Gastroesophageal sphincter (tissue), 4 donors: ENCODE measurements around the gene NR2F2. TPM values are rescaled to one million over a fixed set of nuclear protein-coding genes. Genes with fewer than 3 reads are reported as not detected.

Source experiments
- ATAC-seq: fragments of 150-250 bp; one replicate; pipeline ENCODE4 v1.9.1; 2016; ENCODE audit warnings: mild to moderate bottlenecking, moderate library complexity
- H3K27ac ChIP-seq, 4 donors: fragments of 200-600 bp; sonication (generic) in 3 of 4; 1 replicate in 3 of 4; 2 replicates in 1 of 4; pipeline ENCODE4 v1.5.1; 2016 to 2019
- H3K27me3 ChIP-seq: fragments of 200-600 bp; sonication (generic); one replicate; pipeline ENCODE4 v1.5.1; 2019
- H3K36me3 ChIP-seq, 2 donors: fragments of 200-600 bp; sonication (generic); one replicate each; pipeline ENCODE4 v1.5.1; 2019; ENCODE audit warnings: control low read depth in 1 of 2
- H3K4me1 ChIP-seq, 3 donors: fragments of 200-600 bp; sonication (generic); 1 replicate in 2 of 3; 2 replicates in 1 of 3; pipeline ENCODE4 v1.5.1; 2016 to 2019; ENCODE audit warnings: control low read depth in 2 of 3
- H3K4me3 ChIP-seq, 2 donors: fragments of 200-600 bp; sonication (generic); one replicate each; pipeline ENCODE4 v1.5.1; 2019; ENCODE audit warnings: mild to moderate bottlenecking in 1 of 2, moderate library complexity in 1 of 2
- H3K9me3 ChIP-seq, 3 donors: fragments of 200-600 bp; sonication (generic); one replicate each; pipeline ENCODE4 v1.5.1; 2017 to 2019; ENCODE audit warnings: control low read depth in 2 of 3
- EP300 ChIP-seq: sonication (generic); formaldehyde crosslinking; IDR thresholded peaks from one replicate; pipeline ENCODE4 v1.6.1; 2017; ENCODE audit warnings: antibody characterized with exemption, mild to moderate bottlenecking
- POLR2A ChIP-seq, 2 donors: fragments of 450-650 bp; IDR thresholded peaks; one replicate each; pipeline ENCODE4 v1.6.1; 2017; ENCODE audit warnings: antibody characterized with exemption in 2 of 2, mild to moderate bottlenecking in 2 of 2, moderate library complexity in 1 of 2
- POLR2AphosphoS5 ChIP-seq: sonication (generic); formaldehyde crosslinking; IDR thresholded peaks from one replicate; pipeline ENCODE4 v1.6.1; 2017; ENCODE audit warnings: antibody characterized with exemption
- WGBS, 2 donors: methylation state at CpG; one replicate each; pipeline ENCODE4 v1.1.5; 2018; ENCODE audit warnings: low coverage in 1 of 2; 5-methylcytosine and 5-hydroxymethylcytosine counted together
- total RNA-seq, 4 donors: library from RNA; depleted of rRNA; stranded (reverse); fragments of >200 nt; gene quantifications; one replicate each; pipeline ENCODE4 v1.1.0, GENCODE V29; 2016
- TF ChIP-seq, protein P1 (sequence below), 4 experiments: fragments of 200-600 bp in 2 of 4; fragments of 450-650 bp in 2 of 4; sonication (generic) in 1 of 4; IDR thresholded peaks; one replicate each; pipeline ENCODE4 v1.5.1; 2017 to 2019; ENCODE audit warnings: antibody characterized with exemption in 4 of 4, mild to moderate bottlenecking in 2 of 4, moderate library complexity in 2 of 4

Gene NR2F2
- total RNA-seq, 4 donors from 2014 or later = 82.7 to 126 (median 91.8) TPM

DNA sequence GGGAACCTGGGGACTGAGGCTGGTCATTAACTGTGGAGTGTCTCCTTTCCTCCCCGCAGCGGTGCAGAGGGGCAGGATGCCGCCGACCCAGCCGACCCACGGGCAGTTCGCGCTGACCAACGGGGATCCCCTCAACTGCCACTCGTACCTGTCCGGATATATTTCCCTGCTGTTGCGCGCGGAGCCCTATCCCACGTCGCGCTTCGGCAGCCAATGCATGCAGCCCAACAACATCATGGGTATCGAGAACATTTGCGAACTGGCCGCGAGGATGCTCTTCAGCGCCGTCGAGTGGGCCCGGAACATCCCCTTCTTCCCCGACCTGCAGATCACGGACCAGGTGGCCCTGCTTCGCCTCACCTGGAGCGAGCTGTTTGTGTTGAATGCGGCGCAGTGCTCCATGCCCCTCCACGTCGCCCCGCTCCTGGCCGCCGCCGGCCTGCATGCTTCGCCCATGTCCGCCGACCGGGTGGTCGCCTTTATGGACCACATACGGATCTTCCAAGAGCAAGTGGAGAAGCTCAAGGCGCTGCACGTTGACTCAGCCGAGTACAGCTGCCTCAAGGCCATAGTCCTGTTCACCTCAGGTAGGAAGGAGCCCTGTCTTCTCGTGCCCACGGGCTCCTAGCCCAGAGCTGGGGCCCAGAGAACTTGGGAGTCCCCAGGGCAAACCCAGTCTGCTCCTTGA is 3.7 kb downstream of the NR2F2 start:
- TF ChIP-seq POLR2A (IDR thresholded peaks at IDR 0.05) (peak in 1 of 2 donors; percentile 8), POLR2AphosphoS5 (peak; percentile 2), EP300 (no peak)
- TF ChIP-seq, protein P1, sequence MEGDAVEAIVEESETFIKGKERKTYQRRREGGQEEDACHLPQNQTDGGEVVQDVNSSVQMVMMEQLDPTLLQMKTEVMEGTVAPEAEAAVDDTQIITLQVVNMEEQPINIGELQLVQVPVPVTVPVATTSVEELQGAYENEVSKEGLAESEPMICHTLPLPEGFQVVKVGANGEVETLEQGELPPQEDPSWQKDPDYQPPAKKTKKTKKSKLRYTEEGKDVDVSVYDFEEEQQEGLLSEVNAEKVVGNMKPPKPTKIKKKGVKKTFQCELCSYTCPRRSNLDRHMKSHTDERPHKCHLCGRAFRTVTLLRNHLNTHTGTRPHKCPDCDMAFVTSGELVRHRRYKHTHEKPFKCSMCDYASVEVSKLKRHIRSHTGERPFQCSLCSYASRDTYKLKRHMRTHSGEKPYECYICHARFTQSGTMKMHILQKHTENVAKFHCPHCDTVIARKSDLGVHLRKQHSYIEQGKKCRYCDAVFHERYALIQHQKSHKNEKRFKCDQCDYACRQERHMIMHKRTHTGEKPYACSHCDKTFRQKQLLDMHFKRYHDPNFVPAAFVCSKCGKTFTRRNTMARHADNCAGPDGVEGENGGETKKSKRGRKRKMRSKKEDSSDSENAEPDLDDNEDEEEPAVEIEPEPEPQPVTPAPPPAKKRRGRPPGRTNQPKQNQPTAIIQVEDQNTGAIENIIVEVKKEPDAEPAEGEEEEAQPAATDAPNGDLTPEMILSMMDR (IDR thresholded peaks at IDR 0.05) = no peak
- peaks cover 0 to 10% (median 0%) of the 10 kb centered on the region in 3 donors for H3K4me1 ChIP-seq
- H3K27ac ChIP-seq = peak overlapping the region; percentile 75 to 98 (median 94)
- 0 to 1% methylated on average over 2 to 13 of the region's 49 CpGs for WGBS, 2 donors
- H3K9me3 ChIP-seq = no peaks in the 10 kb centered on the region
- no peaks in the 10 kb centered on the region for H3K27me3 ChIP-seq
- peaks cover 0 to 30% of the 10 kb centered on the region in 2 donors for H3K36me3 ChIP-seq
- ATAC-seq = no peak
- peak overlapping the region; percentile 70 to 87 for H3K4me3 ChIP-seq

DNA sequence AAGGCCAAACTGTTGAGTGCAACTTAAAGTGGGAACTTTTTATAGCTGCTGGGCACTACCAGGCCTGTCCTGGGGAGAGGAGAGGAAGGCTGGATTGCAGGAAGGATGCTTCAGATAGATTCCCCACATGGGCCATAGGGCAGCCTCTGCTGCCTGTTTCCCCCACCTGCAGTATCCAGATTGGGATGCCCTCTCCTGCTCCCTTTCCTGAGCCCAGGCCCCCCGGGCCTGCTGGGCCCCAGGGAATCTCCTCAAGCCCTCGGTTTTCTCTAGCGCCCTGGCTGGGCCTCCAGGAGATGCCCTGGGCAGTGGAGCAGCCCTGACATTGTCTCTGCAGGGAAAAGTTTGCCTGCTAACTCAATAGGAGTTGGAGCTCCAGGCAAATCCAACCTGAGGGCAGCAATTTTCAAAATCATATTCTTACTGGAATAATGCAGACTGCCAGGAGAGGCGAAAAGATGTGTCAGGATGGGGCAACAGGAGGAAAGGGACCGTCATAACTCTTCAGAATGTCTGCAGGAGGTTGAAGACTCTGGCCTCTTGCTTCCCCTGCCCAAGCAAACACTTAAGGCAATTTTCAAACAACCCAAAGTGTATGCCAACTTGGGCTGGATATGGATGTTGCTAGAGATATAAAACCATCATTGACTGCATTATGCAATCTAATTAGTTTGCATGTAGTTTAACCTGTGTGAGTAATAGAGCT is 4.4 kb downstream of the NR2F2 start:
- TF ChIP-seq POLR2A (IDR thresholded peaks at IDR 0.05) (no peak), EP300 (no peak)
- TF ChIP-seq, protein P1 (IDR thresholded peaks at IDR 0.05) = no peak
- peaks cover 0 to 4% (median 0%) of the 10 kb centered on the region in 3 donors for H3K4me1 ChIP-seq
- no peaks in the 10 kb centered on the region for H3K9me3 ChIP-seq
- ATAC-seq = no peak
- peaks cover 0 to 30% of the 10 kb centered on the region in 2 donors for H3K36me3 ChIP-seq
- WGBS, 2 donors = 0 to 29% methylated on average over 1 to 2 of the region's 5 CpGs
- H3K27me3 ChIP-seq = no peaks in the 10 kb centered on the region
- peak overlapping the region; percentile 75 to 98 (median 94) for H3K27ac ChIP-seq
- H3K4me3 ChIP-seq = peak overlapping the region; percentile 70 to 87

DNA sequence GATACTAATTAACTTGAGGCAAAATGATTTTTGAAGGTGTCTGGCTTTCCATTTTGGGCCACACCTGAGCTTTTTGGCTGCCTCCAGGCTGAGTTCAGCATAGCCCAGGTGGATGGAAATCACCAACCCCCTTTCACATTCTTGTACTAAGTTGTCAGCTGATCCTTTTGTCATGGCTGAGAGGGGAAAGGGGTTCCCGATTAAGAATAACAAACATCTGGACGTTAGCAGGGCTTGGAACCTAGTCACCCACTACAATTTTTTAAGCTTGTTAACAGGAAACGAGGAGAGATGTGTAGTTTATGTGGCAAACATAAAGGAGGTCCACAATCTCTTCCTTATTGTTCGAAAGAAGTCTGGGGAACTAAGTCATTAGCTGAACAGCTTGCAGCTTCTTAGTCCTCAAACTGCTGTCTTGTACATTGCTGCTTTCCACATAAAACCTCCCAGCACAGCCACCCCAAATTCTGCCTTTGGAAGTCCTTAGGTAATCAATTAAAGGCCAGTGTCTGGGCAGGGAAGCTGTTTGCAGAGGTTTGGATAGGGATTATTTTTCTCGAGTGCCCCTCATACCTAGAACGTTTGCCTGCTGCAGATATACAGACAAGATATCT is 5.0 kb downstream of the NR2F2 start:
- TF ChIP-seq POLR2A (IDR thresholded peaks at IDR 0.05) (no peak), EP300 (no peak), POLR2AphosphoS5 (no peak)
- TF ChIP-seq, protein P1 (IDR thresholded peaks at IDR 0.05) = no peak
- peak overlapping the region; percentile 75 to 98 (median 94) for H3K27ac ChIP-seq
- H3K9me3 ChIP-seq = no peaks in the 10 kb centered on the region
- 0 to 6% methylated on average over 1 to 6 of the region's 6 CpGs for WGBS, 2 donors
- H3K4me3 ChIP-seq = peak overlapping the region; percentile 70 to 87
- H3K4me1 ChIP-seq = peaks cover 0 to 4% (median 0%) of the 10 kb centered on the region in 3 donors
- no peak for ATAC-seq
- H3K36me3 ChIP-seq = peaks cover 0 to 30% of the 10 kb centered on the region in 2 donors
- no peaks in the 10 kb centered on the region for H3K27me3 ChIP-seq

DNA sequence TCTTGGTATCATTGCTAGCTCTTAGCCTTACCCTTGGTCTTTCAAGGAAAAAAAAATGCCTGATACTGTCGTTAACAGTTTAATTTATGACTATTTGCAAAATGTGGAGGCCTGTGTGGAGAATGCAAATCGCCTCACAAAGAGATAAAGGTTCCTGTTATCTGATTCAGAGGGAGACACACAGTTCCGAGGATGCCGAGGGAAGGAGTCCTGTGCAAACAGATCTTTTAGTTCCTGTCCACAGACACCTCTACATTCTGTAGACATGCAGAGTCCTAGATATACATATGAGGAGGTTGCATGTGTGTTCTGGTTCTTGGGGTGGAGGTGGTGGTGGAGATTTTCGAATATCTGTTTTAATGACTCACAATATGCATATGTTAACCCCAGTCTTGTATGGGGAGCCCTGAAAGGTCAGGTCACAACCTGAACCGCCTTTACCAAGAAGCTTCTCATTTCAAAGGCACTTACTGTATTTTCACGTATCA is 5.7 kb downstream of the NR2F2 start:
- H3K27ac ChIP-seq = peak overlapping the region; percentile 75 to 98 (median 94)
- no peak for ATAC-seq
- H3K4me1 ChIP-seq = peaks cover 0 to 4% (median 0%) of the 10 kb centered on the region in 3 donors
- H3K36me3 ChIP-seq = peaks cover 0 to 30% of the 10 kb centered on the region in 2 donors
- H3K9me3 ChIP-seq = no peaks in the 10 kb centered on the region
- 0% methylated on average over 7 of the region's 7 CpGs; no CpG with 5 or more reads in 1 of the 2 donors for WGBS, 2 donors
- H3K4me3 ChIP-seq = peak overlapping the region; percentile 70 to 87
- TF ChIP-seq EP300 (no peak), POLR2A (IDR thresholded peaks at IDR 0.05) (no peak), POLR2AphosphoS5 (no peak)
- TF ChIP-seq, protein P1 (IDR thresholded peaks at IDR 0.05) = no peak
- no peaks in the 10 kb centered on the region for H3K27me3 ChIP-seq
